Lower leg skin (tissue), 3 donors: ENCODE measurements around the gene SPEG.

Experiments
- POLR2A ChIP-seq, 2 donors: fragments of 450-650 bp; IDR thresholded peaks; one replicate each; pipeline ENCODE4 v1.6.1; 2016 to 2017; ENCODE audit warnings: antibody characterized with exemption in 2 of 2, mild to moderate bottlenecking in 1 of 2, moderate library complexity in 1 of 2
- TF ChIP-seq, protein P1 (sequence below), 3 donors: fragments of 450-650 bp; IDR thresholded peaks; one replicate each; pipeline ENCODE4 v1.5.1; 2016; ENCODE audit warnings: antibody characterized with exemption in 3 of 3, mild to moderate bottlenecking in 3 of 3, moderate library complexity in 2 of 3

DNA sequence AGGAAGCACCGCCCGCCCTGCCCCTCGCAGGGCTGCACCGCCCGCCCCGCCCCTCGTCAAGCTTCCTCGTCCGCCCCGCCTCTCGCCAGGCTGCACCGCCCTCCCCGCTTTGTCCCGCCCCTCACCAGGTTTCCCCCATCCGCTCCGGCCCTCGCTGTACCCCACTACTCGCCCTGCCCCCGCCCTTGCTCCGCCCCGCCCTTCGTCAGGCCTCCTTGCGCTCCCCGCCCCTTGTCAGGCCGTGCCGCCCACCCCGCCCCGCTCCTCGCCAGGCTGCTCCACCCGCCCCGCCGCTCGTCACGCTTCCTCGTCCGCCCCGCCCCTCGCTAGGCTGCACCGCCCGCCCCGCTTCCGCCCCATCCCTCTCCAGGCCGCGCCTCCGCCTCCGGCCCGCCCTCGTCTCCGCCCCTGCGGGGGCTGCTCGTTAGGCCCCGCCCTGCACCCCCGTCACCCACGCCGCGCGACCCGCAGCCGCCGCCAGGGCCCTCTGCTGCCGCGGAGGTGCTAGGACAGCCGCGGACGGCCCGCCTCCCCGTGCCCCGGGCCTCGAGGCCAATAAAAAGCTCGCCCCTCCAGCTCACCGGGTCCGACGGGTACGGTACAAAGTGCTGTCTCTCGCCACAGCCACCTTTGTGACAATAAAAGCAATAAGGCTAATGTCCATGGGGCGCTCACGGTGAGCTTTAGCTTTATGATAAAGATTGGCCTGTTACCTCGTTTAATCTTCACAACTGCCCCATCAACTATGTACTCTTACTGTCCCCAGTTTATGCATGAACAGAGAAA lies 46.3 kb upstream of the SPEG start:
- TF ChIP-seq, protein P1, sequence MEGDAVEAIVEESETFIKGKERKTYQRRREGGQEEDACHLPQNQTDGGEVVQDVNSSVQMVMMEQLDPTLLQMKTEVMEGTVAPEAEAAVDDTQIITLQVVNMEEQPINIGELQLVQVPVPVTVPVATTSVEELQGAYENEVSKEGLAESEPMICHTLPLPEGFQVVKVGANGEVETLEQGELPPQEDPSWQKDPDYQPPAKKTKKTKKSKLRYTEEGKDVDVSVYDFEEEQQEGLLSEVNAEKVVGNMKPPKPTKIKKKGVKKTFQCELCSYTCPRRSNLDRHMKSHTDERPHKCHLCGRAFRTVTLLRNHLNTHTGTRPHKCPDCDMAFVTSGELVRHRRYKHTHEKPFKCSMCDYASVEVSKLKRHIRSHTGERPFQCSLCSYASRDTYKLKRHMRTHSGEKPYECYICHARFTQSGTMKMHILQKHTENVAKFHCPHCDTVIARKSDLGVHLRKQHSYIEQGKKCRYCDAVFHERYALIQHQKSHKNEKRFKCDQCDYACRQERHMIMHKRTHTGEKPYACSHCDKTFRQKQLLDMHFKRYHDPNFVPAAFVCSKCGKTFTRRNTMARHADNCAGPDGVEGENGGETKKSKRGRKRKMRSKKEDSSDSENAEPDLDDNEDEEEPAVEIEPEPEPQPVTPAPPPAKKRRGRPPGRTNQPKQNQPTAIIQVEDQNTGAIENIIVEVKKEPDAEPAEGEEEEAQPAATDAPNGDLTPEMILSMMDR (IDR thresholded peaks at IDR 0.05) = no peak
- TF ChIP-seq POLR2A (IDR thresholded peaks at IDR 0.05) = no peak
